Measurements from ENCODE around the gene SLC12A1. TPM values are rescaled to one million over a fixed set of nuclear protein-coding genes. Genes with fewer than 3 reads are reported as not detected.

SLC12A1 gene
- total RNA-seq, 4 donors from 2014 or later: not detected

- TF ChIP-seq, protein P1, sequence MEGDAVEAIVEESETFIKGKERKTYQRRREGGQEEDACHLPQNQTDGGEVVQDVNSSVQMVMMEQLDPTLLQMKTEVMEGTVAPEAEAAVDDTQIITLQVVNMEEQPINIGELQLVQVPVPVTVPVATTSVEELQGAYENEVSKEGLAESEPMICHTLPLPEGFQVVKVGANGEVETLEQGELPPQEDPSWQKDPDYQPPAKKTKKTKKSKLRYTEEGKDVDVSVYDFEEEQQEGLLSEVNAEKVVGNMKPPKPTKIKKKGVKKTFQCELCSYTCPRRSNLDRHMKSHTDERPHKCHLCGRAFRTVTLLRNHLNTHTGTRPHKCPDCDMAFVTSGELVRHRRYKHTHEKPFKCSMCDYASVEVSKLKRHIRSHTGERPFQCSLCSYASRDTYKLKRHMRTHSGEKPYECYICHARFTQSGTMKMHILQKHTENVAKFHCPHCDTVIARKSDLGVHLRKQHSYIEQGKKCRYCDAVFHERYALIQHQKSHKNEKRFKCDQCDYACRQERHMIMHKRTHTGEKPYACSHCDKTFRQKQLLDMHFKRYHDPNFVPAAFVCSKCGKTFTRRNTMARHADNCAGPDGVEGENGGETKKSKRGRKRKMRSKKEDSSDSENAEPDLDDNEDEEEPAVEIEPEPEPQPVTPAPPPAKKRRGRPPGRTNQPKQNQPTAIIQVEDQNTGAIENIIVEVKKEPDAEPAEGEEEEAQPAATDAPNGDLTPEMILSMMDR (IDR thresholded peaks at IDR 0.05): no peak
- ATAC-seq (ENCODE audit: low FRiP score) (no peak), DNase-seq (ENCODE audit: low spot score) (no peak)
These were observed 14.4 kb upstream of the SLC12A1 start, which contains the start of gene CTXN2 for GRCh38 chr15:48191574-48192225. Gene CTXN2 (plus strand): TSS chr15:48191665. CDS start chr15:48201301, 9,636 bp downstream.

DNA sequence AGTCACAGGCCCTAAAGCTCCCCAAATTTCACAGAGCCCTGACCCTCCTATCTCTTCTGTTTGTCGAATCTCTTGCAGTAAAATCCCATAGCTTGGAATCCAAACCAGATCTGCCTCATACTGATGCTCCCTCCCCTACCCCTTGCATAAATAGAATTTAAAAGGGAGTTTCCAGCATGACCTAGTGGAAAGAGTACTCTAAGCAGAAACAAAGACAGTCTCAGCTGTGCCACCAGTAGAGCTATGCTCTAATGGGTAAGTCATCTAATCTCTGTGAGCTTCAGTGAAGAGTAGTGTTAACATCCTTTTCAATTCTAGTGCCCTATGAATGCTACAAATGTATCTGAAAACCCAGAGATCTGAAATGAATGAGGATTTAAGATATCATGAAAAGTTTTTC lies 4.0 kb upstream of the SLC12A1 start:
- ATAC-seq (ENCODE audit: low FRiP score) (no peak), DNase-seq (ENCODE audit: low spot score) (no peak)
- TF ChIP-seq, protein P1 (IDR thresholded peaks at IDR 0.05): no peak

DNA sequence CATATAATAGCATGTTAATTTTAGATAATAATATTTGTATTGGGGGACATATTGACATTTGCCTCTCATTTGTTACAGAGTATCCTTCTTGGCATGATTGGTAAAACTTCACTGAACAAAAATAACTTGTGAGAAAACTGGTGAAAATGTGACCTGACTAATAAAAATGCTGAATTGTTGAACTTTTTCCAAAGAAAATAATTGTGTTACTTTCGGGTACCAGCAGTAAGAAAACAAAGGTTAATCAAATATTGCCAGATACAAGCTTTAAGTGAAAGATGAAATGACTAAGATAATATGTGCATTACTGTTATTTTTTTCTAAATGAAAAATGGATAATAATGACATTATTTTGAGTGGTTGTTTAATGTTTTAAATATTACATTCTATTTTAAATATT lies 15.2 kb downstream of the SLC12A1 start:
- no peak for DNase-seq (ENCODE audit: low spot score)
- TF ChIP-seq, protein P1 (IDR thresholded peaks at IDR 0.05): no peak
- no peak for ATAC-seq (ENCODE audit: low FRiP score)

- DNase-seq (ENCODE audit: low spot score) (no peak), ATAC-seq (ENCODE audit: low FRiP score) (no peak)
- TF ChIP-seq, protein P1 (IDR thresholded peaks at IDR 0.05): no peak
These were observed 15.8 kb downstream of the SLC12A1 start for GRCh38 chr15:48221885-48222284.

DNA sequence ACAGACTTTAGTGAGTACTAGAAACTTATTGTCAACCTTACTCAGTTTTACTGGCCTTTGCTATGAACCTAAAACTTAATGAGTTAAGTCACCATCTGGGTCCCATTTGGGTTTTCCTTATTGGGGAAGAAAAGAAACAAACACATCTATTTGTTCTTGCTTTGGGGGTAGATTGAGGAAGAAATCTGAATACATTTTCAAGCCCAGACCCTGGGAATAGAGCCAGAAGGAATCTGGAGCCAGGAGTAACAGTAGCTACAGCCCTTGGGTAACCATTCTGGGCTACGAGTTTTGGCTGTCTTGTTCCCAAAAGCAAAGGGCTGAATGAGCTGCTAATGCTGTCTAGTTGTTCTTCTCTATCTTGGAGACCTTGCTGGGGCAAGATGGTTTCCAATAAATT lies 16.5 kb downstream of the SLC12A1 start:
- TF ChIP-seq, protein P1 (IDR thresholded peaks at IDR 0.05): no peak
- no peak for ATAC-seq (ENCODE audit: low FRiP score)
- no peak for DNase-seq (ENCODE audit: low spot score)

DNA sequence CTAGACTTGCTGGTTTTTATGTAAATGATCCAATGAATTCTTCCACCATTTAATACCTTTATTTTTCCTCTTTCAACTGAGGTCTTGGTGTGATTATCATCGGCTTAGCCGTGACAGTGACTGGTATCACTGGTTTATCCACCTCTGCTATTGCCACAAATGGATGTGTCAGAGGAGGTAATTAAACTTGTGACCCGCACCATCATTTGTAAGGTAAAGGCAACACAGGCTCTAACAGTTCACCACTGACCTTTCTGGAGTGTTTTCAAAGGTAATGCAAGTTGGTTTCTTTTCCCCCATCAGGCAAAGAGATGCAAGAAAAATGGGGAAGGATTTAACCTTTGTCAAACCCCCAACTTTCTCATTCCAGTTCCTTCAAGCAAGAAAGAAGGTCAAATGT lies 19.7 kb downstream of the SLC12A1 start:
- TF ChIP-seq, protein P1 (IDR thresholded peaks at IDR 0.05): no peak
- ATAC-seq (ENCODE audit: low FRiP score): no peak

GRCh38 chr15:48230498-48230897 lies 24.4 kb downstream of the SLC12A1 start:
- ATAC-seq (ENCODE audit: low FRiP score) (no peak), DNase-seq (ENCODE audit: low spot score) (no peak)
- TF ChIP-seq, protein P1 (IDR thresholded peaks at IDR 0.05): no peak

More for the DNA sequence above, 19.7 kb downstream of the SLC12A1 start:
- no peak for DNase-seq (ENCODE audit: low spot score)

All from omental fat pad (tissue), 4 donors.